Liver (tissue), 9 donors: ENCODE measurements around the gene IPPK. TPM values are rescaled to one million over a fixed set of nuclear protein-coding genes. Genes with fewer than 3 reads are reported as not detected.

Experiments
- DNase-seq: peaks from one replicate; pipeline ENCODE4 v3.0.0-alpha.2; 2017; ENCODE audit warnings: low spot score
- H3K27ac ChIP-seq, 2 donors: one replicate each; pipeline ENCODE4 v1.7.0; 2013; ENCODE audit warnings: inconsistent platforms in 2 of 2, low read length in 2 of 2, control low read depth in 1 of 2, low read depth in 1 of 2, mild to moderate bottlenecking in 1 of 2
- H3K27me3 ChIP-seq, 4 donors: one replicate each; pipeline versions ENCODE4 v1.6.1 to v1.7.0; 2013; ENCODE audit warnings: low read length in 3 of 4, inconsistent platforms in 1 of 4, mild to moderate bottlenecking in 1 of 4, moderate library complexity in 1 of 4; ENCODE audit not compliant: control insufficient read depth in 4 of 4, insufficient read depth in 4 of 4
- H3K36me3 ChIP-seq, 4 donors: one replicate each; pipeline versions ENCODE4 v1.6.1 to v1.7.0; 2013; ENCODE audit warnings: low read length in 3 of 4, mild to moderate bottlenecking in 3 of 4, low read depth in 1 of 4, moderate library complexity in 1 of 4; ENCODE audit not compliant: control insufficient read depth in 4 of 4, insufficient read depth in 3 of 4
- H3K4me1 ChIP-seq, 4 donors: one replicate each; pipeline versions ENCODE4 v1.6.1 to v1.7.0; 2013; ENCODE audit warnings: low read length in 3 of 4, mild to moderate bottlenecking in 3 of 4, moderate library complexity in 1 of 4; ENCODE audit not compliant: control insufficient read depth in 4 of 4, insufficient read depth in 4 of 4
- H3K4me3 ChIP-seq, 3 donors: one replicate each; pipeline versions ENCODE4 v1.6.1 to v1.7.0; 2013; ENCODE audit warnings: low read length in 3 of 3, control low read depth in 1 of 3, low read depth in 1 of 3, mild to moderate bottlenecking in 1 of 3
- H3K9ac ChIP-seq, 2 donors: one replicate each; pipeline ENCODE4 v1.7.0; 2013; ENCODE audit warnings: low read length in 2 of 2, mild to moderate bottlenecking in 2 of 2, moderate library complexity in 2 of 2, control low read depth in 1 of 2, low read depth in 1 of 2
- H3K9me3 ChIP-seq, 4 donors: one replicate each; pipeline versions ENCODE4 v1.6.1 to v1.7.0; 2013; ENCODE audit warnings: low read length in 3 of 4; ENCODE audit not compliant: control insufficient read depth in 4 of 4
- FOXA1 ChIP-seq: IDR thresholded peaks from 2 replicates; pipeline ENCODE4 v1.6.1; 2016; ENCODE audit warnings: antibody characterized with exemption
- FOXA2 ChIP-seq: IDR thresholded peaks from 2 replicates; pipeline ENCODE4 v1.6.1; 2016; ENCODE audit warnings: antibody characterized with exemption
- HNF4A ChIP-seq, 2 donors: conservative IDR thresholded peaks; 2 replicates each; pipeline ENCODE4 v1.6.1; 2016; ENCODE audit warnings: antibody characterized with exemption in 2 of 2, mild to moderate bottlenecking in 2 of 2
- NR2F2 ChIP-seq: IDR thresholded peaks from 2 replicates; pipeline ENCODE4 v1.6.1; 2016; ENCODE audit warnings: antibody characterized with exemption
- RAD21 ChIP-seq, 2 donors: IDR thresholded peaks; 2 replicates each; pipeline ENCODE4 v1.6.1; 2016; ENCODE audit warnings: antibody characterized with exemption in 2 of 2, mild to moderate bottlenecking in 2 of 2
- RXRA ChIP-seq, 2 donors: IDR thresholded peaks; 2 replicates each; pipeline ENCODE4 v1.6.1; 2017 to 2018; ENCODE audit warnings: antibody characterized with exemption in 2 of 2, mild to moderate bottlenecking in 1 of 2
- SP1 ChIP-seq: IDR thresholded peaks from 2 replicates; pipeline ENCODE4 v1.6.1; 2018; ENCODE audit warnings: antibody characterized with exemption, mild to moderate bottlenecking
- TAF1 ChIP-seq: conservative IDR thresholded peaks from 2 replicates; pipeline ENCODE4 v1.6.1; 2016; ENCODE audit warnings: antibody characterized with exemption, mild to moderate bottlenecking
- YY1 ChIP-seq: IDR thresholded peaks from 2 replicates; pipeline ENCODE4 v1.6.1; 2016; ENCODE audit warnings: antibody characterized with exemption, mild to moderate bottlenecking
- WGBS: extraction: QIAGEN DNeasy Blood & Tissue Kit; methylation state at CpG from one replicate; pipeline ENCODE4 v1.1.7; 2013; 5-methylcytosine and 5-hydroxymethylcytosine counted together
- polyA plus RNA-seq, 2 donors: library from polyadenylated mRNA; stranded (reverse) in 1 of 2; unstranded in 1 of 2; fragments of 200-250 nt in 1 of 2; fragments of >200 nt in 1 of 2; fragmentation: Nextera tagmentation in 1 of 2; extraction: Ambion mirVana in 1 of 2; gene quantifications; one replicate each; pipeline versions ENCODE4 v1.2.1 to v1.2.3, GENCODE V29; 2013 to 2015
- total RNA-seq, 2 donors: library from RNA; depleted of rRNA; stranded (reverse); fragments of >200 nt; gene quantifications; one replicate each; pipeline ENCODE4 v1.2.3, GENCODE V29; 2014
- TF ChIP-seq, protein P1 (sequence below): IDR thresholded peaks from 2 replicates; pipeline ENCODE4 v1.6.1; 2016; ENCODE audit warnings: antibody characterized with exemption
- TF ChIP-seq, protein P2 (sequence below): IDR thresholded peaks from 2 replicates; pipeline ENCODE4 v1.6.1; 2016; ENCODE audit warnings: antibody characterized with exemption, mild to moderate bottlenecking
- TF ChIP-seq, protein P3 (sequence below): IDR thresholded peaks from 2 replicates; pipeline ENCODE4 v1.6.1; 2016; ENCODE audit warnings: antibody characterized with exemption
- donor health status: healthy.
- donor health status: healthy.
- donor health status: healthy.
- donor health status: healthy.
- donor health status: healthy.

The IPPK gene
- total and polyA plus RNA-seq, 4 donors: 2.1 to 5.9 (median 3.6) TPM

DNA sequence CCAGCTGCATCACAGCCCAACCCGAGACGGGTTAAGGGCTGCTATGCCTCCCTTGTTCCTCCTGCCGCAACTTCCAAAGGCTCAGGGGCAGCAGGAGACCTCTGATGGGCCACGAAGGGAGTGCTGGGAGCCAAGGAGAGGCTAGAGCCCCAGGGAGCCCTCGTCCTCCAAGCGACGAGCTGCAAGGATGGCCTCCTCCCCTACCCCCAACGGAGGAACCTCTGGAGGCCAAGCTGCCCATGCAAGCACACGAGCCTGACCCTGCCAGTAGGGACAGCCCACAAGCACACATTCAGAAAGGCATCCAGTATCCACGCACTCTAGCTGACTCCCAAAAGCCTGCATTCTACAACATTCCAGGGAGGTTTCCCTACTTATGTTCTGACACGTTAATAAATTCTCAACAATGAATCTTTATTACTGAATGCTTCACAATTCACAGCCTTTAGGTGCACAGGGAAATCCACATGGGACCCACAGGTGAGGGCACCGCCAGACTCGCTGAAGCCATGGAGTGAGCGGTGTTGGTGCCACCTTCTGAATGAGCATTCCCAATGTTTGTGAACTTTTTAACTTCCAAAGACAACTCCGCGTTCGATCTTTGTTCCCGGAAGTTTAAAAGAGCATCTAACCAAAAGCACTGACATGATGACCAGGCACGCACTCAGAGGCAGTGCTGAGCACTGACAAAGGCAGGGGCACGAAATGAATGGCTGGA lies 28.7 kb downstream of the IPPK start:
- no peaks in the 10 kb centered on the region for H3K4me1 ChIP-seq
- DNase-seq: no peak
- H3K4me3 ChIP-seq: no peak overlapping the region
- peaks cover 23 to 76% (median 49%) of the 10 kb centered on the region in 4 donors for H3K36me3 ChIP-seq
- 94% methylated on average over 20 of the region's 20 CpGs for WGBS
- H3K9me3 ChIP-seq: no peaks in the 10 kb centered on the region
- TF ChIP-seq, protein P1, sequence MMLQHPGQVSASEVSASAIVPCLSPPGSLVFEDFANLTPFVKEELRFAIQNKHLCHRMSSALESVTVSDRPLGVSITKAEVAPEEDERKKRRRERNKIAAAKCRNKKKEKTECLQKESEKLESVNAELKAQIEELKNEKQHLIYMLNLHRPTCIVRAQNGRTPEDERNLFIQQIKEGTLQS: no peak
- TF ChIP-seq NR2F2 (no peak), FOXA2 (no peak), TAF1 (no peak), RAD21 (IDR thresholded peaks at IDR 0.05) (no peak), YY1 (no peak), FOXA1 (no peak)
- TF ChIP-seq, protein P2, sequence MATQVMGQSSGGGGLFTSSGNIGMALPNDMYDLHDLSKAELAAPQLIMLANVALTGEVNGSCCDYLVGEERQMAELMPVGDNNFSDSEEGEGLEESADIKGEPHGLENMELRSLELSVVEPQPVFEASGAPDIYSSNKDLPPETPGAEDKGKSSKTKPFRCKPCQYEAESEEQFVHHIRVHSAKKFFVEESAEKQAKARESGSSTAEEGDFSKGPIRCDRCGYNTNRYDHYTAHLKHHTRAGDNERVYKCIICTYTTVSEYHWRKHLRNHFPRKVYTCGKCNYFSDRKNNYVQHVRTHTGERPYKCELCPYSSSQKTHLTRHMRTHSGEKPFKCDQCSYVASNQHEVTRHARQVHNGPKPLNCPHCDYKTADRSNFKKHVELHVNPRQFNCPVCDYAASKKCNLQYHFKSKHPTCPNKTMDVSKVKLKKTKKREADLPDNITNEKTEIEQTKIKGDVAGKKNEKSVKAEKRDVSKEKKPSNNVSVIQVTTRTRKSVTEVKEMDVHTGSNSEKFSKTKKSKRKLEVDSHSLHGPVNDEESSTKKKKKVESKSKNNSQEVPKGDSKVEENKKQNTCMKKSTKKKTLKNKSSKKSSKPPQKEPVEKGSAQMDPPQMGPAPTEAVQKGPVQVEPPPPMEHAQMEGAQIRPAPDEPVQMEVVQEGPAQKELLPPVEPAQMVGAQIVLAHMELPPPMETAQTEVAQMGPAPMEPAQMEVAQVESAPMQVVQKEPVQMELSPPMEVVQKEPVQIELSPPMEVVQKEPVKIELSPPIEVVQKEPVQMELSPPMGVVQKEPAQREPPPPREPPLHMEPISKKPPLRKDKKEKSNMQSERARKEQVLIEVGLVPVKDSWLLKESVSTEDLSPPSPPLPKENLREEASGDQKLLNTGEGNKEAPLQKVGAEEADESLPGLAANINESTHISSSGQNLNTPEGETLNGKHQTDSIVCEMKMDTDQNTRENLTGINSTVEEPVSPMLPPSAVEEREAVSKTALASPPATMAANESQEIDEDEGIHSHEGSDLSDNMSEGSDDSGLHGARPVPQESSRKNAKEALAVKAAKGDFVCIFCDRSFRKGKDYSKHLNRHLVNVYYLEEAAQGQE: no peak
- TF ChIP-seq, protein P3, sequence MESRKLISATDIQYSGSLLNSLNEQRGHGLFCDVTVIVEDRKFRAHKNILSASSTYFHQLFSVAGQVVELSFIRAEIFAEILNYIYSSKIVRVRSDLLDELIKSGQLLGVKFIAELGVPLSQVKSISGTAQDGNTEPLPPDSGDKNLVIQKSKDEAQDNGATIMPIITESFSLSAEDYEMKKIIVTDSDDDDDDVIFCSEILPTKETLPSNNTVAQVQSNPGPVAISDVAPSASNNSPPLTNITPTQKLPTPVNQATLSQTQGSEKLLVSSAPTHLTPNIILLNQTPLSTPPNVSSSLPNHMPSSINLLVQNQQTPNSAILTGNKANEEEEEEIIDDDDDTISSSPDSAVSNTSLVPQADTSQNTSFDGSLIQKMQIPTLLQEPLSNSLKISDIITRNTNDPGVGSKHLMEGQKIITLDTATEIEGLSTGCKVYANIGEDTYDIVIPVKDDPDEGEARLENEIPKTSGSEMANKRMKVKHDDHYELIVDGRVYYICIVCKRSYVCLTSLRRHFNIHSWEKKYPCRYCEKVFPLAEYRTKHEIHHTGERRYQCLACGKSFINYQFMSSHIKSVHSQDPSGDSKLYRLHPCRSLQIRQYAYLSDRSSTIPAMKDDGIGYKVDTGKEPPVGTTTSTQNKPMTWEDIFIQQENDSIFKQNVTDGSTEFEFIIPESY: no peak
- no peak overlapping the region for H3K9ac ChIP-seq
- no peak overlapping the region for H3K27ac ChIP-seq
- no peaks in the 10 kb centered on the region for H3K27me3 ChIP-seq

DNA sequence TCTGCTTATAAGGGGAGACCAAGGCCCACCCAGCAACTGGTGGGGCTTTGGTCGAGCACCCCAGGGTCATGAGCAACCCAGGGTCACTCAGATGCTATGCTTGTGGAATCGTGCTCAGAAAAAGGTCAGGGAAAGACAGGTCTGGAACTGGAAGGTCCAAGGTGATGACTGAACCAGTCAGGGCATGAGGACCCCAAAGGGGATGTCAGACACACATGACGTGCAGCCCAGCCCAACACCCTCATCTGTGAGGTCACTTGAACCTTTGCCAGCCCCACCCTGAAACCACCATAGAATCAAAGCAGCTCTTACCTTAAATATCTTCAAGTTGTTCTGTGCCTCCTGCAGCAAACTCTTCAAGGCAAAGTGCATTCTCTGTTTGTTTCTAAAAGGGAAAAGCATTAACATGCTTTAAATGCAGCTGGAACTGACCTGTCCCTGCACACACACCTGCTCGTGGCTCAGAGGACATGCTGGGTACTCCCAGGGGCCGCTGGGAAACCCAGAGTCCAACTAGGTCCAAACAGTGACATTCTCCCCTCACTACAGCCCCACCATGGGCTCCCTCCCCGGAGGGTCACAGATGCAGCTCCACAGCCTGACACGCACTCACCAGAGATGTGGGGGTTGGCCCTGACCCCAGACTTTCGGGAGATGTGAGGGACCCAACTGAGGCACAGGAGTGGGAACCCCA lies 29.4 kb downstream of the IPPK start:
- DNase-seq: no peak
- Histone ChIP-seq H3K27me3 (no peaks in the 10 kb centered on the region), H3K27ac (no peak overlapping the region), H3K36me3 (peaks cover 23 to 76% (median 45%) of the 10 kb centered on the region in 4 donors), H3K4me3 (no peak overlapping the region), H3K4me1 (no peaks in the 10 kb centered on the region), H3K9me3 (no peaks in the 10 kb centered on the region), H3K9ac (no peak overlapping the region)
- TF ChIP-seq FOXA2: no peak
- no peak for TF ChIP-seq RXRA (IDR thresholded peaks at IDR 0.05)
- TF ChIP-seq, protein P1: no peak
- TF ChIP-seq RAD21 (IDR thresholded peaks at IDR 0.05): no peak
- TF ChIP-seq HNF4A (conservative IDR thresholded peaks at IDR 0.05): no peak
- TF ChIP-seq, protein P2: no peak
- no peak for TF ChIP-seq SP1
- no peak for TF ChIP-seq YY1
- 95% methylated on average over 8 of the region's 8 CpGs for WGBS
